ENCODE results near the gene PAWR.
"Not testable (repeated sequence)": the region's sequence is repeated elsewhere in the genome, so short reads cannot be mapped to it uniquely, and the experiment has no call there.

PAWR gene

DNA sequence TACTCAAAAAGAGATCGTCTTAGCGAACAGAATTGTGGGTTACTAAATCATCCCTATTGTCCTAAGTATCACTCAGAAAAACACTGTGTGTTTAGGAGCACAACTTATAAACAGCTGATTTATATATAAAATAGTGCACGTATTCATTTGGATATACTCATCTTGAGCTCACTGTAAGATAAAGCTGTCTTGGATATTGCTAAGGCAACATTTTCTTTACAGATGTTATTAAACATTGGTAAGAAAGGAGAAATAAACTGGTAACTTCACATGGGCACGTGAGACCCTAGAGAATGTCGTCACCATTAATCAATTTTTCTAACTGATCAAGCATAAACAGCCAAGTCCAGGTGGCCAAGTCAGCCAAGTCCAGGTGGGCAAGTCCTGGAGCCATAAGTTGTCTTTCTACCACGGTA, 1.7 kb downstream of the PAWR start:
- TF ChIP-seq, protein P1, sequence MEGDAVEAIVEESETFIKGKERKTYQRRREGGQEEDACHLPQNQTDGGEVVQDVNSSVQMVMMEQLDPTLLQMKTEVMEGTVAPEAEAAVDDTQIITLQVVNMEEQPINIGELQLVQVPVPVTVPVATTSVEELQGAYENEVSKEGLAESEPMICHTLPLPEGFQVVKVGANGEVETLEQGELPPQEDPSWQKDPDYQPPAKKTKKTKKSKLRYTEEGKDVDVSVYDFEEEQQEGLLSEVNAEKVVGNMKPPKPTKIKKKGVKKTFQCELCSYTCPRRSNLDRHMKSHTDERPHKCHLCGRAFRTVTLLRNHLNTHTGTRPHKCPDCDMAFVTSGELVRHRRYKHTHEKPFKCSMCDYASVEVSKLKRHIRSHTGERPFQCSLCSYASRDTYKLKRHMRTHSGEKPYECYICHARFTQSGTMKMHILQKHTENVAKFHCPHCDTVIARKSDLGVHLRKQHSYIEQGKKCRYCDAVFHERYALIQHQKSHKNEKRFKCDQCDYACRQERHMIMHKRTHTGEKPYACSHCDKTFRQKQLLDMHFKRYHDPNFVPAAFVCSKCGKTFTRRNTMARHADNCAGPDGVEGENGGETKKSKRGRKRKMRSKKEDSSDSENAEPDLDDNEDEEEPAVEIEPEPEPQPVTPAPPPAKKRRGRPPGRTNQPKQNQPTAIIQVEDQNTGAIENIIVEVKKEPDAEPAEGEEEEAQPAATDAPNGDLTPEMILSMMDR (IDR thresholded peaks at IDR 0.05; ENCODE audit: unreplicated experiment in 3 of 3), result no peak

DNA sequence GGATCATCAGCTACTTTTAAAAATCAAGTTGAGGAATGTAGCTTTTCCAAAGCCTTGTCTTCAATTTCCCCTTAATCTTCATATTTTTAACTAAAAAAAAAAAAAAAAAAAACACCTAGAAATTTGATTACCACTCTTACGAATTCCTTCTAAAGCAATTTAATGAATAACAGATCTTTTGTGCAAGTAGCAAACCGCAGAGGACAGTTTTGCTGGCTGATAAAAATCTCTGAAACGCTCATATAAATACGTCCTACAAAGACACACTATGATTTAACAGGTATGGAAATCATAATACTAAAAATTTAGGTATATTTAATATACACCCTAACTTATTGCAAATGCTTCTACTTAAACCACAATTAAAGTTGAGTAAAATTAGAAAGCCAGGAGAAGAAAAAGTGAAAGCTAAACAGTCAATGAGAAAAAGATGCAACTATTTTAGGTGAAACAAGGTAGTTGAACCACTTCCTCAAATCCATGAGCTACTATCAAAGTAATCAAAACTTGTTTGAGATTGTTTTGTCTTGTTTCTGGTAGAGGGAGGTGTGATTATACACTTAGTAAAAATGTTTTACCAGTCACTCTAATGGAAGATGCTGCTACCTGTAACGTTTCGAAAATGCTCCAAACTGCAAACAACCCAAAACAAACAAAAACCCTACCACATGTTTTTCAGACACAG, 2.2 kb downstream of the PAWR start:
- Mint-ChIP-seq H3K36me3 (ENCODE audit: low read depth) (no peaks in the 10 kb centered on the region), H3K9me3 (no peaks in the 10 kb centered on the region), H3K4me1 (peaks cover 36% of the 10 kb centered on the region), H3K27ac (peak overlapping the region; percentile 86 to 87 (median 87)), H3K4me3 (peak overlapping the region; percentile 88 to 92 (median 91)), H3K27me3 (ENCODE audit: low read depth) (peaks cover 18% of the 10 kb centered on the region)
- TF ChIP-seq, protein P1 (IDR thresholded peaks at IDR 0.05; ENCODE audit: unreplicated experiment in 3 of 3), result no peak

More for the DNA sequence above, 1.7 kb downstream of the PAWR start:
- peak overlapping the region; percentile 88 to 92 (median 91) for H3K4me3 Mint-ChIP-seq
- no peaks in the 10 kb centered on the region for H3K9me3 Mint-ChIP-seq
- H3K4me1 Mint-ChIP-seq, result peaks cover 36% of the 10 kb centered on the region
- peaks cover 18% of the 10 kb centered on the region for H3K27me3 Mint-ChIP-seq (ENCODE audit: low read depth)
- H3K36me3 Mint-ChIP-seq (ENCODE audit: low read depth), result no peaks in the 10 kb centered on the region
- peak overlapping the region; percentile 86 to 87 (median 87) for H3K27ac Mint-ChIP-seq

DNA sequence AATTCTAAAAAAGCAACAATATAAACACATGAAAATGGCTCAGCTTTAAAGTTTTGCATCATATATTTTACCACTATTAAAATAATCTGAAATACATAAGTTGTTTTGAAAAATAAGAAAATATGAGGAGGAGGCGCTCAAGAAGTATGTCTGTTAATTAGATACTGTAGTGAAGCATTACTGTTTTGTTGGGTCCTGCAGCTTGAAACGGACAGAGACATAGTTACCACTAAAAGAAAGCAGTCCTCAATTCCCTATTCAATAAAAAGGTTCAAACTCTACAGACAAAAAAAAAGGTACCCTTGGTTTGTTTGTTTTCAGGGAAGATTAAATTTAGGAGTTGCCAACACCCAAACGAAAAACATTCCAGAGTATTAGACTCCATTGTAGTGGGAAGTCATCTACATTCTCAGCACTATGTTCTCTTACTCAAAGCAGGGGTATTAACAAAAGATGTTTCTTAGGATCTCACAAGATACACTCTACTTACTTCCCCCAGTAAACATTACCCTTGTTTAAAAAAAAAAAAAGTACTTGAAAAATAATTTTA, 3.0 kb downstream of the PAWR start:
- H3K4me1 Mint-ChIP-seq, result peaks cover 35% of the 10 kb centered on the region
- peak overlapping the region; percentile 88 to 92 (median 91) for H3K4me3 Mint-ChIP-seq
- H3K27ac Mint-ChIP-seq, result peak overlapping the region; percentile 67 to 87 (median 75)
- TF ChIP-seq, protein P1 (IDR thresholded peaks at IDR 0.05; ENCODE audit: unreplicated experiment in 3 of 3), result no peak
- no peaks in the 10 kb centered on the region for H3K9me3 Mint-ChIP-seq
- H3K27me3 Mint-ChIP-seq (ENCODE audit: low read depth), result peaks cover 14% of the 10 kb centered on the region
- H3K36me3 Mint-ChIP-seq (ENCODE audit: low read depth), result no peaks in the 10 kb centered on the region

DNA sequence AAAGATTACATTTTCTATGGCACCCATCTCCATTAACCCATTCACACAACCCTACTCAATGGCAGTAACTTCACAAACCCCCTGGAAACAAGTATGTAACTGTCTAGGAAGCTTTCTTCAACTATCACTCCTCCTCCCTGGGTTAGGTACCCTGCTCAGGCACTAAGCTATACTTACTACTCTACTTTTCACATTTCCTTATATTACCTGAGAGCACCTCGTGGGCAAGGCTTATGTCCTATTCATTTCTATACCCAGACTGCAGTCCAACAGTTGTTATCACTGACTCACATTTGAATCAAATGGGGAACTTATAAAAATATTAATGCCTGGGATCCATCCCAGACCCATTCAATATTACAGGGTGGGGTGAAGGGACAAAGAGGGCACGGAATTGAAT, 4.6 kb downstream of the PAWR start:
- Mint-ChIP-seq H3K4me1 (peaks cover 32% of the 10 kb centered on the region), H3K27me3 (ENCODE audit: low read depth) (no peaks in the 10 kb centered on the region), H3K27ac (peak overlapping the region in 1 of 3 experiments; percentile 1), H3K9me3 (no peaks in the 10 kb centered on the region), H3K4me3 (peak overlapping the region in 2 of 3 experiments; percentile 8 to 26), H3K36me3 (ENCODE audit: low read depth) (no peaks in the 10 kb centered on the region)
- TF ChIP-seq, protein P1 (IDR thresholded peaks at IDR 0.05; ENCODE audit: unreplicated experiment in 3 of 3), result no peak

DNA sequence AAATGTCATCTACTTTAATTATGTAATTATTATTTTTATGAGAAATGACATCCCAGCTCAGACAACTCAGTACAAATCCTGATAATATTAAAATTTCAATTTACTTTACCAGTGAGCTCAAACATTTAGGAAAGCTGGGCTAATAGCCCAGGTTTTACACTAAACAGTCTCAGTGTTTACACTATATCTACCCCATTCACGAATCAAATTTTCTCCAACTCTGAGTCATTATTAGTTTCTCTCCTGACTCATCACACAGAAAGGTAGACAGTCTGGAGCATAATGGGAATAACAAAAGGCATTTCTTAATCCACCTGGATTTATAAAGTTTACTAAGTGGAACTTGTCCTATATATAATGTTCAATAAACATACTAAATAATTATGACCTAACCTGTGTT, 5.7 kb downstream of the PAWR start:
- no peaks in the 10 kb centered on the region for H3K27me3 Mint-ChIP-seq (ENCODE audit: low read depth)
- H3K27ac Mint-ChIP-seq, result no peak overlapping the region
- H3K4me1 Mint-ChIP-seq, result peaks cover 32% of the 10 kb centered on the region
- TF ChIP-seq, protein P1 (IDR thresholded peaks at IDR 0.05; ENCODE audit: unreplicated experiment in 3 of 3), result no peak
- no peaks in the 10 kb centered on the region for H3K36me3 Mint-ChIP-seq (ENCODE audit: low read depth)
- H3K9me3 Mint-ChIP-seq, result no peaks in the 10 kb centered on the region
- H3K4me3 Mint-ChIP-seq, result no peak overlapping the region

DNA sequence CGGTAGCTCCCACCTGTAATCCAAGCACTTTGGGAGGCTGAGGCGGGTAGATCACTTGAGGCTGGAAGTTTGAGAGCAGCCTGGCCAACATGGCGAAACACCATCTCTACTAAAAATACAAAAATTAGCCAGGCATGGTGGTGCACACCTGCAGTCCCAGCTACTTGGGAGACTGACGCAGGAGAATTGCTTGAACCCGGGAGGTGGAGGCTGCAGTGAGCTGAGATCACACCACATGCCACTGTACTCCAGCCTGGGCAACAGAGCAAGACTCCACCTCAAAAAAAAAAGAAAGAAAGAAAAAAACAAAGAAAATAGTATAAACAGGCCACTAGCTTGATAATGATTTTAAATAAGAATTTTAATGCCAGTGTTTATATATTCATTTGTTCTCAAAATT, 6.4 kb downstream of the PAWR start:
- peaks cover 32% of the 10 kb centered on the region for H3K4me1 Mint-ChIP-seq
- not testable (repeated sequence) for H3K9me3 Mint-ChIP-seq; H3K27ac Mint-ChIP-seq; H3K27me3 Mint-ChIP-seq (ENCODE audit: low read depth); H3K36me3 Mint-ChIP-seq (ENCODE audit: low read depth); H3K4me3 Mint-ChIP-seq

Measured in nephron (organoid).